SK-N-SH (cell line): ENCODE results near the gene FMR1NB.

ENCODE experiments used
- TEAD4 ChIP-seq: IDR thresholded peaks from 2 replicates; pipeline ENCODE4 v1.4.0; 2012; ENCODE audit warnings: mild to moderate bottlenecking, borderline replicate concordance; ENCODE audit not compliant: insufficient read depth
- TF ChIP-seq, protein P1 (sequence below): fragments of 150-350 bp; IDR thresholded peaks from 2 replicates; pipeline ENCODE4 v1.6.1; 2017; ENCODE audit warnings: antibody characterized with exemption, low read length, low read depth, borderline replicate concordance
- TF ChIP-seq, protein P2 (sequence below): fragments of 200-600 bp; sonication (generic); IDR thresholded peaks from 2 replicates; pipeline ENCODE4 v1.6.1; 2017; ENCODE audit warnings: antibody characterized with exemption, mild to moderate bottlenecking, moderate library complexity

DNA sequence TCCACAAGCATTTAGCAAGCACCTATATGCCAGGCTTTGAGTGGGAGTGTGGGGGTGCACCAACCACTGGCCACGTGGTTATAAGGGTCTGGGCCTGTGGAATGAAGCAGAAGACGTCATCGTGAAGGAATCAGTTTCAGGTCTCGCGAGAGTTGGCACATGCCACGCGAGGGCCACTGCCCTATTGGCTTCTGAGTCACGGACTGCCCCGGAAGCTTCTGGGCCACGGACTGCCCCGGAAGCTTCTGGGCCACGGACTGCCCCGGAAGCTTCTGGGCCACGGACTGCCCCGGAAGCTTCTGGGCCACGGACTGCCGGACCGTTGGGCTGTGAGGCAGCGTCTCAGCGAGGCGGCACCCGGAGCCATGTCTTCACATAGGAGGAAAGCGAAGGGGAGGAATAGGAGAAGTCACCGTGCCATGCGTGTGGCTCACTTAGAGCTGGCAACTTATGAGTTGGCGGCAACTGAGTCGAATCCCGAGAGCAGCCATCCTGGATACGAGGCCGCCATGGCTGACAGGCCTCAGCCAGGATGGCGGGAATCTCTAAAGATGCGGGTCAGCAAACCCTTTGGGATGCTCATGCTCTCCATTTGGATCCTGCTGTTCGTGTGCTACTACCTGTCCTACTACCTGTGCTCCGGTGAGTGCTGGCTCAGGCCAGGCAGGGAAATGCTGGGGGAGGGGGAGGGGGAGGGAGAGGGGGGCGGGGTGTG, at the start of gene FMR1NB:
- TF ChIP-seq, protein P1, sequence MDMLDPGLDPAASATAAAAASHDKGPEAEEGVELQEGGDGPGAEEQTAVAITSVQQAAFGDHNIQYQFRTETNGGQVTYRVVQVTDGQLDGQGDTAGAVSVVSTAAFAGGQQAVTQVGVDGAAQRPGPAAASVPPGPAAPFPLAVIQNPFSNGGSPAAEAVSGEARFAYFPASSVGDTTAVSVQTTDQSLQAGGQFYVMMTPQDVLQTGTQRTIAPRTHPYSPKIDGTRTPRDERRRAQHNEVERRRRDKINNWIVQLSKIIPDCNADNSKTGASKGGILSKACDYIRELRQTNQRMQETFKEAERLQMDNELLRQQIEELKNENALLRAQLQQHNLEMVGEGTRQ, result no peak
- TF ChIP-seq, protein P2, sequence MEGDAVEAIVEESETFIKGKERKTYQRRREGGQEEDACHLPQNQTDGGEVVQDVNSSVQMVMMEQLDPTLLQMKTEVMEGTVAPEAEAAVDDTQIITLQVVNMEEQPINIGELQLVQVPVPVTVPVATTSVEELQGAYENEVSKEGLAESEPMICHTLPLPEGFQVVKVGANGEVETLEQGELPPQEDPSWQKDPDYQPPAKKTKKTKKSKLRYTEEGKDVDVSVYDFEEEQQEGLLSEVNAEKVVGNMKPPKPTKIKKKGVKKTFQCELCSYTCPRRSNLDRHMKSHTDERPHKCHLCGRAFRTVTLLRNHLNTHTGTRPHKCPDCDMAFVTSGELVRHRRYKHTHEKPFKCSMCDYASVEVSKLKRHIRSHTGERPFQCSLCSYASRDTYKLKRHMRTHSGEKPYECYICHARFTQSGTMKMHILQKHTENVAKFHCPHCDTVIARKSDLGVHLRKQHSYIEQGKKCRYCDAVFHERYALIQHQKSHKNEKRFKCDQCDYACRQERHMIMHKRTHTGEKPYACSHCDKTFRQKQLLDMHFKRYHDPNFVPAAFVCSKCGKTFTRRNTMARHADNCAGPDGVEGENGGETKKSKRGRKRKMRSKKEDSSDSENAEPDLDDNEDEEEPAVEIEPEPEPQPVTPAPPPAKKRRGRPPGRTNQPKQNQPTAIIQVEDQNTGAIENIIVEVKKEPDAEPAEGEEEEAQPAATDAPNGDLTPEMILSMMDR, result no peak
- TF ChIP-seq TEAD4, result no peak
